Thoracic aorta (tissue), 2 donors: ENCODE data around the gene STXBP2. TPM values are rescaled to one million over a fixed set of nuclear protein-coding genes. Genes with fewer than 3 reads are reported as not detected.

Experiments
- ATAC-seq: fragments of 150-250 bp; one replicate; pipeline ENCODE4 v1.8.0; 2017; ENCODE audit warnings: low read depth; ENCODE audit not compliant: insufficient number of reproducible peaks, low FRiP score
- DNase-seq: peaks from one replicate; pipeline ENCODE4 v3.0.0-alpha.2; 2020; ENCODE audit warnings: low spot score
- H3K27ac ChIP-seq, 2 donors: fragments of 200-600 bp; sonication (generic); 1 replicate in 1 of 2; 2 replicates in 1 of 2; pipeline ENCODE4 v1.5.1; 2016; ENCODE audit warnings: mild to moderate bottlenecking in 2 of 2, moderate library complexity in 2 of 2
- H3K27me3 ChIP-seq: fragments of 200-600 bp; sonication (generic); replicated peaks from 2 replicates; pipeline ENCODE4 v1.6.0; 2016; ENCODE audit warnings: mild to moderate bottlenecking; ENCODE audit not compliant: insufficient read depth
- H3K36me3 ChIP-seq: fragments of 200-600 bp; sonication (generic); one replicate; pipeline ENCODE4 v1.5.1; 2016
- H3K4me1 ChIP-seq, 2 donors: fragments of 200-600 bp; sonication (generic); 1 replicate in 1 of 2; 2 replicates in 1 of 2; pipeline versions ENCODE4 v1.5.1 to v1.6.0; 2016; ENCODE audit warnings: low read depth in 2 of 2, mild to moderate bottlenecking in 1 of 2; ENCODE audit not compliant: control insufficient read depth in 1 of 2
- H3K4me3 ChIP-seq: fragments of 200-600 bp; sonication (generic); 2 replicates; pipeline ENCODE4 v1.5.1; 2016; ENCODE audit warnings: mild to moderate bottlenecking
- H3K9me3 ChIP-seq: fragments of 200-600 bp; sonication (generic); 2 replicates; pipeline ENCODE4 v1.5.1; 2016
- CTCF ChIP-seq: fragments of 200-600 bp; sonication (generic); IDR thresholded peaks from one replicate; pipeline ENCODE4 v1.5.1; 2019; ENCODE audit warnings: antibody characterized with exemption
- total RNA-seq, 2 donors: library from RNA; depleted of rRNA; stranded (reverse); fragments of >200 nt; gene quantifications; one replicate each; pipeline versions ENCODE4 v1.1.0 to v1.2.3, GENCODE V29; 2016

STXBP2 gene
- total RNA-seq, 2 donors from 2014 or later, result 20.2 to 23.4 TPM

- no peaks in the 10 kb centered on the region for H3K27me3 ChIP-seq
These were observed 15.2 kb downstream of the STXBP2 start for GRCh38 chr19:7652061-7652641.

GRCh38 chr19:7654401-7654800 is 17.5 kb downstream of the STXBP2 start:
- no peak overlapping the region for H3K4me3 ChIP-seq
- ATAC-seq (no peak), DNase-seq (no peak)
- H3K36me3 ChIP-seq, result no peaks in the 10 kb centered on the region
- TF ChIP-seq CTCF, result no peak
- H3K9me3 ChIP-seq, result no peaks in the 10 kb centered on the region
- no peaks in the 10 kb centered on the region for H3K27me3 ChIP-seq
- H3K27ac ChIP-seq, result no peak overlapping the region
- H3K4me1 ChIP-seq, result peaks cover 0 to 5% of the 10 kb centered on the region in 2 donors

More at GRCh38 chr19:7652061-7652641, 15.2 kb downstream of the STXBP2 start:
- Histone ChIP-seq H3K4me3 (peak overlapping the region; percentile 49), H3K4me1 (peaks cover 0 to 5% of the 10 kb centered on the region in 2 donors), H3K36me3 (no peaks in the 10 kb centered on the region), H3K27ac (no peak overlapping the region), H3K9me3 (no peaks in the 10 kb centered on the region)
- ATAC-seq, result no peak
- peak; percentile 94 for TF ChIP-seq CTCF
- no peak for DNase-seq

- Histone ChIP-seq H3K36me3 (no peaks in the 10 kb centered on the region), H3K4me3 (no peak overlapping the region), H3K9me3 (no peaks in the 10 kb centered on the region), H3K27me3 (no peaks in the 10 kb centered on the region), H3K27ac (no peak overlapping the region), H3K4me1 (peaks cover 0 to 5% of the 10 kb centered on the region in 2 donors)
- no peak for ATAC-seq
- TF ChIP-seq CTCF, result no peak
- DNase-seq, result no peak
These were observed 18.7 kb downstream of the STXBP2 start for GRCh38 chr19:7655581-7655980.

GRCh38 chr19:7657131-7657751 is 20.3 kb downstream of the STXBP2 start:
- Histone ChIP-seq H3K27me3 (no peaks in the 10 kb centered on the region), H3K4me1 (peaks cover 0 to 3% of the 10 kb centered on the region in 2 donors), H3K9me3 (no peaks in the 10 kb centered on the region), H3K27ac (no peak overlapping the region), H3K4me3 (no peak overlapping the region), H3K36me3 (no peaks in the 10 kb centered on the region)
- no peak for ATAC-seq
- TF ChIP-seq CTCF, result no peak
- DNase-seq, result no peak

GRCh38 chr19:7658219-7658686 is 21.3 kb downstream of the STXBP2 start:
- no peaks in the 10 kb centered on the region for H3K36me3 ChIP-seq
- no peak for TF ChIP-seq CTCF
- no peaks in the 10 kb centered on the region for H3K9me3 ChIP-seq
- no peaks in the 10 kb centered on the region for H3K27me3 ChIP-seq
- no peak overlapping the region for H3K4me3 ChIP-seq
- ATAC-seq, result no peak
- H3K4me1 ChIP-seq, result no peaks in the 10 kb centered on the region
- H3K27ac ChIP-seq, result no peak overlapping the region
- no peak for DNase-seq
